ENCODE results near the gene FIBIN.
"Not testable (repeated sequence)": the region's sequence is repeated elsewhere in the genome, so short reads cannot be mapped to it uniquely, and the experiment has no call there.

The FIBIN gene

DNA sequence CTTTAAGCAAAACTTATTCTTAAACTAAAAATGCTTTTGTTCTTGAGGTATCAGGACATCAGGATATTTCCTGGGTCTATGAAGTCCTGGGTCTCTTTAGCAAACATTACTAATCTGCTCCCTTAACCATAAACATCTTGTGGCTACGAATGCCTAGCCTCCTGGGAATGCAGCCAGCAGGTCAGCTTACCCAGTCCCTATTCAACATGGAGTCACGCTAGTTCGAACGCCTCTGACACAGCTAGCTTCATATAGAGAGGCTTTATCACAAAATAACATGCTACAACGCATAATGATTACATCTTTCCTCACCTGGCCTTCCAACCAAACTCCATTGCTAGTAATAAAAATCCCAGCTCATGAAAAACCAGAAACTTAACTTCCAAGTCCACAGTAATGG is 17.5 kb upstream of the FIBIN start:
- no peak for DNase-seq

DNA sequence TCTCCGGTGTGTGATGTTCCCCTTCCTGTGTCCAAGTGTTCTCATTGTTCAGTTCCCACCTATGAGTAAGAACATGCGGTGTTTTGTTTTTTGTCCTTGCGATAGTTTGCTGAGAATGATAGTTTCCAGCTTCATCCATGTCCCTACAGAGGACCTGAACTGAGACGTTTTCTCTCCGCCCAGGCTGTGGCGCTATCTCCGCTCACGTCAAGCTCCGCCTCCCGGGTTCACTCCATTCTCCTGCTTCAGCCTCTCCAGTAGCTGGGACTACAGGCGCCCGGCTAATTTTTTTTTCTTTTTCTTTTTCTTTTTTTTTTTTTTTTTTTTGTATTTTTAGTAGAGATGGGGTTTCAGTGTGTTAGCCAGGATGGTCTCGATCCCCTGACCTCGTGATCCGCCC is 16.7 kb upstream of the FIBIN start:
- DNase-seq = not testable (repeated sequence)

DNA sequence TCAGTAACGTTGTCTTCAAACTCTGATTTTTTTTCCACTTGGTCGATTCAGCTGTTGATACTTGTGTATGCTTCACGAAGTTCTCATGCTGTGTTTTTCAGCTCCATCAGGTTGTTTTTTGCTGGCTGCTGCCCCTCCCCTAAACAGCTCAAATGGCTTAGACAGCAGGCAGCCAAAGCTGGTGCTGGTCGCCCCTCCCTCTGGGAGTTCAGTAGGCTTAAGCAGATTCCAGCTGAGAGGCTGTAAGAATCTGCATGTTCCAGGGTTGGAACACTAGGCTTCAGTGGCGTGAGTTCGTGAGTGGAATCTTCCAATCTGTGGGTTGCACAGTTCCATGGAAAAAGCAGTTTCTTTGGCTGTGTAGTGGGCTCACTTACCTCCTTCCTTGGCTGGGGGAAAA is 10.3 kb upstream of the FIBIN start:
- no peak for DNase-seq

DNA sequence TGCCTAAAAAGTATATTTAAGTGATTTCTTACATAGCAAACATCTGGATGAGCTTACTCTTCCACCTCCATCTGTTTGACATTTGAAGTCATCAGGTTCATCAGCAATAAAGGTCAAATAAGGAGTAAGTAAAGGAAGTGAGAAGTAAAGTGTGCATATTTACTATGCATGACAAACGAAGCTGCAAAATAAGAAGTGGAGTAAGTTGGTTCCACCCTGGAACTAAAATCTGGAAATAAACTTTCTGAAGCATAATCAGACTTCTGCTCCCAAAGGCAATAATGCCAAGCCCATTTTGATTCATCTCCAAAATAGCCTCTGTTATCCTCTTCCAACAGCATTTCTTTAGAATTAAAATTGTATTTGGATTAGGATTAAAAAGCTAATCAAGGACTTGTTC is 8.4 kb upstream of the FIBIN start:
- DNase-seq = no peak

DNA sequence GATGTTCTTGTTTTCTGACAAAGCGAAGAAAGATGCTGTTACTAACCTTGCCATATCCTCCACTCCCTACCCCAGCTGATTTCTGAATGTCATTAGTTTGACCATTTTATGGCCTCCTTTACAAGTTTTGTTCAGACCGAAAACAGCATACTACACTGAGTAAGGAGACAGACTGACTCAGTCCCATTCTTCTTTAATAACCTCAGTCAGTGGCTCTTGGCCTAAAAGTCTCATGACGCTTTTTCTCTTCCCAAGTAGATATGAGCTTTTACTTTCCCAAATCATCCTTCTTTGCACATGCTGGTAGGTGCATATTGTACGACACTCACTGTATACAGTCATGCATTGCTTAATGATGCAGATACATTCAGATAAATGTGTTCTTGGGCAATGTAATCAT is 8.0 kb upstream of the FIBIN start:
- no peak for DNase-seq

DNA sequence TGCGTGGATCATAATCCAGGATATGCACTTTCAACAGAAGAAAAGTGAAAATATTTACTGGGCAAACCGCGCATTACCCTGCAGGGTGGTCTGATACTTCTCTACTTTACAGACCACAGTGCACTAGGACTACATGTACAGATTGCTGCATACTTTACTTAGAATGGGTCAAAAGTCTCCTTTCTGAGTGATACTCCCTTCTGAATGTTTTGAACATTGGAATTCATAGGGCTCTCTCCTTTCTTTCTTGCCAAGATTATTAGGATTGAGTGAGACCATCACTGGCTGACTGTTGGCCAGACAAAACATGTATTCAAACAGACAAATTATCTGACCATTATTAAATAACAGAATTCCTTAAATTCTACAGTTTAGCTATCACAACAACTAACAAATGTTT is 6.6 kb upstream of the FIBIN start:
- no peak for DNase-seq

DNA sequence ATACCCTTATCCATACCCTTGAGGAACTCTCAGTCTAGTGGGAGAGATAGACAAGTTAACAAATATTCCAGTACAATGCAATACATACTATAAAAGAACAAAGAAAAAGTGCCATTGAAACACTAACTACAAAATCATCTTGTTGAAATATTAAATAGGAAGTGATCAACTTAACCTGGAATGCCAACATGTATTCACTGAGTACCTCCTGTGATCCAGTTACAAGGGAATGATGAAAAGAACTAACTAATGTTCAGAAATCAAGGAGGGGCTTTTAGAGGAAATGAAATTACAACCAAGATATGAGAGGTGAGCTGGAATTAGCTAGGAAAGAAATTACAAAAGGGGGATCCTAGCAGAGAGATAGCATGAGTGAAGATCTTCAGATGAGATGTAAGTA is 6.2 kb upstream of the FIBIN start:
- no peak for DNase-seq

DNA sequence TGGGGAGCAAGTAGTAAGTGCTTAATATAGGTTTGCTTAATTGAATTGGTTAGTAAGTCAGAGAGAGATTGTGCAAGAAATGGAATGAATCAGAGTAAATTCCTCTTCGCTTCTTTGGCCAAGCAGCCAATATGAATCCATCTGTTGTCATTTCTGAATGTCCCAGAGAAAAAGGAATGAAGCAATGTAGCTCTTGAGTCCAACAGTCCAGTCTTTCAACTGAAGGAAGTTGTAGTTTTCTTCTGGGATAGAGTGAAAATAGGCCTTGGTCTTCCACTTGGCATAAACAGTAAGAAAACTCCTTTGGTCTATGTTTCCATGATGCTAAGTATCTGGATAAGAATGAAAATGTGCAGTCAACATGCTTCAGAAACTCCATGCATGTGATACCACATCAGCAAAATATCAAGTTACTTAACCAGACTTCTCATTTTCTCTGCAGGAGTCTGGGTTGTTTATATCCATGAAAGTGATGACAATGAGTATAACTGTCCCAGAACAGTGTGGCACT is 1.8 kb upstream of the FIBIN start:
- no peak for DNase-seq

DNA sequence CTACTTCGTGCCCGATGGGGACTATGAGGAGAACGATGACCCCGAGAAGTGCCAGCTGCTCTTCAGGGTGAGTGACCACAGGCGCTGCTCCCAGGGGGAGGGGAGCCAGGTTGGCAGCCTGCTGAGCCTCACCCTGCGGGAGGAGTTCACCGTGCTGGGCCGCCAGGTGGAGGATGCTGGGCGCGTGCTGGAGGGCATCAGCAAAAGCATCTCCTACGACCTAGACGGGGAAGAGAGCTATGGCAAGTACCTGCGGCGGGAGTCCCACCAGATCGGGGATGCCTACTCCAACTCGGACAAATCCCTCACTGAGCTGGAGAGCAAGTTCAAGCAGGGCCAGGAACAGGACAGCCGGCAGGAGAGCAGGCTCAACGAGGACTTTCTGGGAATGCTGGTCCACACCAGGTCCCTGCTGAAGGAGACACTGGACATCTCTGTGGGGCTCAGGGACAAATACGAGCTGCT is 751 bp downstream of the FIBIN start:
- DNase-seq = peak in 8 of 56 donors; percentile 7 to 35 (median 22)

DNA sequence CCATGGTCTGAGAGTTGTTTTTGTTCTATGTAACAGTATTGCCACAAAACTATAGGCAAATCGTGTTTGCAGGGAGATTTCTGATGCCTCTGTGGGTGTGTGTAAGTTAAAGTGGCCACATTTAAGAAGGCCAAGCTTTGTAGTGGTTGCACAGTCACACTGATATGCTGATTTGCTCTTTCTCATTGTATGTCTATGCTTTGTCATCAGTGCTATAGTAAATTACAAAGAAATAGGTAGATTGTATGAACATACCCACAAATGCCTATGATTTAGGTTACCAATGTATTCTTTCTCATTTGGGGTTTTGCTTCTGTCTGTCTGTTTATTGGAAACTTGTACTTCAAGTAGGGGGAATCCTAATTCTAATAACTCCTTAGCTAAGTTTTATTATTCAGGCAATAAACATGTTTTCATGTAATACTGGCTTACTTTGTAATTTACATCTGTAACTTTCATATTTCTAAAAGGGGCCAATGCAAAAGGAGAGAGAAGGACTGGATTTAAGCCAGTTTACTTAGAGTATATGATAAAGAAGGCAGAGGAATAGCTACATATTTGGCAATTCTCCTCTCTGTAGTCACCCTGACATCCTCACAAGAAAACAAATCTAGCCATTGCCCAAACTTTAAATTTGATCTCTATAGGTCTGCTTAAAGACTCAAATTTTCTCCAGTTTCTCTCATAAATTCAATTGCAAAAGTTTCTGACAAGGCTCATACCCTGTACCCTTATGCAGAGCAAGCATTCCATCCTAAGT is 2.0 kb downstream of the FIBIN start:
- no peak for DNase-seq

DNA sequence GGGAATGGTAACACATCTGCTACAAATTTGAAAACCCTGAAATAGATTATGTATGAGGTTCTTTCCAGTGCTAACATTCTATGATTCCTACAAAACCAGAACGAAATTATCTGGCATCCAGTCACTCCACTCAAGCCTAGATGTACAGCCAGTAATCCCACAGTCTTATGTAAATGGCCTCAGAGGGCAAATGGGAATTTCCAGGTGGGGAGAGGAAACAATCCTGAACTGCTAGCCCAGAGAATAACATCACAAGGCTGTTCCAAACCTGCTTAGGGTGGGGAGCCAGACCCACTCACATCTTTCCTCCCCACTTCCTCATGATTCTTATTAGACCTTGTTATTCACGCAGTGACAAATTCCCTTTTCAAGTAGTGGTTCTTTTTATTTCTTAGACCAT is 3.5 kb downstream of the FIBIN start:
- DNase-seq = no peak

DNA sequence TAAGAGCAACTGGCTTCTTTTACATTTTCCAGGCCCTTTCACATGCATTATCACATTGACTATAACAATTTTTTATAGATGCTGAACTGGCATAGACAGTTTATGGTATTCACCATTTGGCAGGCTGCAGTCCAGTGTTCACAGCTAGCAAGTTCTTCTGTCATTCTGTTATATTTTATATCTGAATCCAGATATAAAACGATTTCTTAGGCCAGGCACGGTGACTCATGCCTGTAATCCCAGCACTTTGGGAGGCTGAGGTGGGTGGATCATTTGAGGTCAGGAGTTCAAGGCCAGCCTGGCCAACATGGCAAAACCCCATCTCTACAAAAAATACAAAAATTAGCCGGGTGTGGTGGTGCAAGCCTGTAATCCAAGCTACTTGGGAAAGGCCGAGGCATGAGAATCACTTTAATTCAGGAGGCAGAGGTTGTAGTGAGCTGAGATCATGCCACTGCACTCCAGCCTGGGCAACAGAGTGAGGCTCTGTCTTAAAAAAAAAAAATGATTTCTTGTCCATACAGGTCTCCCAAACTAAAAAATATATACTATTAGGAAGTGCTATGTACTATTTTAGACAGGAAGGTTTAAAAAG is 7.3 kb downstream of the FIBIN start:
- DNase-seq = not testable (repeated sequence)

DNA sequence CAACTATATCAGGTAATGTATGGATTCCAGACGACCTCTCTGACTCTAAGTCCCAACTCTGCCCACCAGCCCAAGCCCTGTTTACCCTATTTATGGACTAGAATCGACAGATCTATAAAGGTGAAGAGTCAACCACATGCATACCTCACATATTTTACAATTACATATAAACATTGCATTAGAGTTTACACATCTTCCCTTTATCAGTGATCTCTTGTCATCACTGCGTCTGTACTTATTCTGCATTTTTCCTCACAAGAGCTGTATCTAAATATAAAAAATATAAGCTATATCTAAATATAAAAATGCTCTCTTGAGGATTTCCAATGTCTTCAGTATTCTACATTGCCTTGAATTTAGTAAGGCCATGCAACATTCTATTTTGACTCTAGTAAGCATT is 8.5 kb downstream of the FIBIN start:
- DNase-seq = no peak

DNA sequence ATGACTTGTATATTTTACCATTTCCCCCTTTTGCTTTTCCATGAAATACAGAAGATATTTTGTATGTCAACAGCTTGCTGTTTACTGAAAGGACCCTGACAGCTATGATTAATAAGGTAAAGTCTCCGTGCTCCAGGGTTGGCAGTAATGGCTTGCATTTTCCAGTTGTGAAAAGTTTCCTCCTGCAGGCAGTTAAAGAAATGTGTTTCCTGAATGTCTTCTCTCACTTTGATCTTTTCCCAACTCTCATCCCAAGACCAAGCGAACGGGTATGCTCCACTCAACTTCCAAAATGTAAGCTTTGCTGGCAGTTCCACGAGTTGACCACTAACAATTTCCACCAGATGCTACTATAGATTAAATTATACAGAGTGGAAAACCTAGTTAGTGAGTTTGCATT is 8.9 kb downstream of the FIBIN start:
- no peak for DNase-seq

DNA sequence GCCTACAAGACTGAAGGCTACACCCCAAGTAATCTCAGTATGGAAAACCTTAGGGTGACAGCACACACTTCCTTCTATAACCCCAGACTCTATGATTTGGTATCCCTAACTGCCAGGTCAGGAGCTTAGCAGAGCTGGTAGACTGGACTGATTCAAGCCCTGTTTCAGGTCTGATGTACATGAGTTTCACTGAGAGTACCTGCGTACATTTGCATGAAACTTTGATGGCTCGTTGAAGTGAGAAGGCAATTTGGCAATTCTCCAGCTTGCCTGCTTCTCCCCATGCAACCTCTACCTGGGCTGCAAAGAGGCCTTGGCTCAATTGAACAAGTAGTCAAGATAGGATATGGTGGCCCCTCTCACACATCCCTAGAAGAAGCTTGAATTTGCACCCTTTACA is 10.2 kb downstream of the FIBIN start:
- DNase-seq = no peak

DNA sequence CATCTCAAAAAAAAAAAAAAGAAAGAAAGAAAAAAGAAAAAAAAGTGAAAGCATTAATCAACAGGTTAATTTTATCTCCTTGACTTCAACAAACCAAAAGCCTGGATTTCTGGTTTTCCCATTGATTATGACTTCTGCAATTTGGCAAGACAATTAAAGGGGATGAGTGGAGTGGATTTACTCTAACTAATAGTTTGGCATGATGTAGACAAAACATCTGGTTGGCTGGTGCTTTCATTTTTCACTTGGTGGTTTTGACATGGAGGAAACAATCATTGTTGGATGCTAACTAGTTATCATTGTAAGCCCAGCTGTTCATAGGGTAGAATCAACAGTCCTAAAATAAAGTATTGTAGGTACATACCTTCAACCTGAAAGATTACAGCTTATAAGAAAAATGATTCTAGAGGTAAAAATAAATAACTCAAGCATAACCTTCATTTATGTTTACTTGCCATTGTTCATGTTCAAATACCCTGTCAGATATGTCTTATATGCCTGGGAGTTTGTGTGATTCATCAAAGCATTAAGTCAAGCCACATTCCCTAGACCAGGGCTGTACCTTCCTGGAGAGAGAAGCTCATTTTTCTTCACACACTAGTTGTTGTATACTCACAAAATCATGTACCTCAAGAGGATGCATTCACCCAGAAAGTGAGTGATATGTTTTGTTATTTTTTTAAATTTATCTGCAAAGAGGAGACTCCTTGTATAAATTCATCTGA is 15.1 kb downstream of the FIBIN start:
- DNase-seq = no peak

DNA sequence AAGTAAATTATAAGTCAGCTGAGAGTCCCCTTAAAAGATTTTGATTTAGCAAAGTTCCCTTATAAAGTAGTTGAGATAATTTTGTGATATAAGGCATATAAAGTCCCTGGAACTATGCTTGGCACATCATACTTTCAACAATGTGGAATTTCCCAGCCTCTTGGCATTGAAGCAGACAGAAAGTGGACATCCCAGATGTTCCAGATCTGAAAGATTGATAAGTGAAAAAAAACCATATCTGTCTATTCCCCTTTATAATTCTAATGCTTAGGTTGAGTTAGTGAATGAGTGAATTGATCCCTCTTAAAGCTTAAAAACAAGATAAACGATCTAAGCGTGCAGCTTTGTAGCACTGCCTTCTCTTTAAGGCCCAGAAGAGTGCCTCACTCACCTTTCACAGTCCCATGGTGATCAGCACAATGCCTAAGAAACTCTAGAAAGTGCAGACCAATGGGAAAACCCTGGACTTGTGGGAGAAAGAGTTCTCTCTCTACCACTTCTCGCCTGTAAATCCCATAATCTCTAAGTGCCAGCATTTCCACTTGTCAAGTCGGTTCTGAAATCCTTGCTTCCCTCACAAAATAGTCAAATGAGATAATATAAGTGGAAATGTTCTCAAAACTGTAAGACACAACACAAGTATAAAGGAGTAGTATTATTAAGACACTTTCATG is 17.8 kb downstream of the FIBIN start:
- no peak for DNase-seq

DNA sequence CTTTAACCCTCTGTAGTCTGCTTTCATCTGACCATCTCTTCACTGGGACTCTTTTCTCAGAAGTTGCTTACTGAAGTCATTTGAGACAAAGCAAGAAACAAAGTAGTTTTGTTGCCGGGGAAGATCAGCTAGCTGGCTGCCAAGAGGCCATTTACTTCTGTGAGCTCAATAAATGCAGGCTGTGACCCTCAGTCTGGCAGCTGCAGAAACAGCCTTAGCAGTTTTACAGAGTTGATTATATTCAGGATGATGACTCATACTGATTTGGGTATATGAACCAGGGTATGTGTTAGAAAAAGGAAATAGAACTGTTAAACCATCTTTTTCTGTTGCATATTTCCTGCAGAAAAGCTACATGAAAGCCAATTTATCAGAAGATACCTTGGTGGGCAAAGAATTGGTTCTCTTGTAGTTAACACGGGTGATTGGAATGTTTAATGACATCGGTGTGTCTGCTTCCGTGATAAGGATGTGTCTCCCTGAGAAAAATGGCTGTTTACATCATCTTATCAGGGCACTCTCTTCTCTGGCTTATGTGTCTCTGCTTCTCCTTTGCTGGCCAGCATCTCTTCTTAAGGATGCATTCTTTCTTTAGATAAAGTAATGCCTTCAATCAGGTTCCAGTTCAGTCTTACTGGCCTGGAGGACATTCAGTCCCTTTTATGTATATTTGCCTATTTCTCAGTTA is 18.5 kb downstream of the FIBIN start:
- DNase-seq = peak in 11 of 56 donors; percentile 1 to 36 (median 6)

DNA sequence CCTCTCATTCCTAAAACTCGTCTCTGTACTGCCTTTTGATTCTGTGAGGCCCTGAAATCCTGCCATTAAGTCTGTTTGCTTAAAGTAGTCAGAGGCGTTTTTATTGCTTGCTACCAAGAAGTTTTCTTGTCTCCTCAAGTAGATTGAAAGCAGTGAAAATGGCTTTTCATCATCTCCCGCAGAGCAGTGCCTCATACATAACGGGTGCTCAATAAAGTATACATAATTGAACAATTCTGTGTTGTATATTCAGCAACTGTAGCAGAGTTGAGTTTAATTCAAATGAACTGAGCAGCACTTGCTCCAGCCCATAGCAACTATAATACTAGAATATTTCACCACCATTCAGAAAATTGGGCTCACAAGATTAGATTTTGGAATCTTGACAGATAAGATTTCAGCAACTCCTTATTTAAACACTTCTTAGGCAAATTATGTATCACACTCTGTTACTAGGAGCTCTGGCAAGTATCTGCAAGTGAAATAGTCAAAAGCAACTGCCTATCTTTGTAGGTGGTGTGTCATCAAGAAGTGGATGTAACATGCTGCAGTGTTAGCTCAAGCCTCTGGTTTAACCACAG is 20.0 kb downstream of the FIBIN start:
- DNase-seq = no peak

DNA sequence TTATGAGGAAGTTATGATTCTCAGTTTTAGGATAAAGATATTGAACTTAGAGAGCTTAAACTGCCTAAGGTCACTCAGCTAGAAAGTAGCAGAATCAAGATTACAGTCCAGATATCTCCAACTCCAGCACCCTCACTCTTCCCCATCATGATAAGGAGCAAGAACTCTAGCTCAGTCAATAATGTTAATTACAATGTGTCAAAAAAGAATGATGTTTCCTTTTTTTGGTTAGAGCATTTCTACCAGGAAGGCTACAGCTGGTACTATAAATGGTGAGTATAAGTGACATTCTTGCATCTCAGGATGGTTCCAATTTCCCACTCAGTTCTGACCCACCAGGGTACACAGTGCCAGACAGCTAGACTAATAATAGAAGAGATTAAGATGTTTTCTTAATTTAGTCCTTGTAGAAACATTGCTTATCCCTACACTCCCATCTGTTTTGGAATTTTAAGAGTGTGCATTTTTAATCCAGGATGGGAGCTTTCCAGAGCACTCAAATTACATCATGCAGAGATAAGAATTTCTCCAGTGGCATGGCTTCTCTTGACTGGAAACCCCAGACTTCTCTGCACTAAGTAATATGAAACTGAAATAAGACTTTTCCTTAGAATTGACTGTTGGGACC is 25.1 kb downstream of the FIBIN start:
- DNase-seq = no peak

Measured in nucleus accumbens (tissue), 56 donors.